Measurements from ENCODE around the gene CD99L2.
A peak's percentile ranks its signal among the peaks of the same experiment; 100 is the strongest.

- TF ChIP-seq CBX8 (IDR thresholded peaks at IDR 0.05; ENCODE audit: borderline replicate concordance, low read depth, low read length) = no peak
- peak; percentile 6; the same call in 1 of the 2 replicates for TF ChIP-seq CREB1 (IDR thresholded peaks at IDR 0.05)
- no peak for TF ChIP-seq JUN (IDR thresholded peaks at IDR 0.05; ENCODE audit: low read depth, low read length)
- no peak for TF ChIP-seq RXRA (IDR thresholded peaks at IDR 0.05; ENCODE audit: insufficient read depth, low read depth, low read length)
- TF ChIP-seq CTCF (IDR thresholded peaks at IDR 0.05; ENCODE audit: control extremely low read depth in 1 of 3, insufficient read depth in 1 of 3, low read depth in 1 of 3, low read length in 3 of 3) = no peak
These were observed at the start of gene CD99L2 for GRCh38 chrX:150898343-150899190.
